SK-N-SH treated with all-trans-retinoic acid at 6 μM for 48 hours (cell line): Measurements from ENCODE around the gene DOHH.

Source experiments
- ATAC-seq: fragments of 200-7000 bp; cut with Tn5 transposase; 3 replicates; pipeline ENCODE4 v1.9.1; 2020; ENCODE audit warnings: mild to moderate bottlenecking, moderate library complexity
- BACH2 ChIP-seq: fragments of 250-450 bp; sonication (Bioruptor Pico); IDR thresholded peaks from 2 replicates; pipeline ENCODE4 v1.9.0; 2021; ENCODE audit warnings: mild to moderate bottlenecking, borderline replicate concordance
- CSDC2 ChIP-seq: fragments of 250-450 bp; sonication (Bioruptor Pico); IDR thresholded peaks from 2 replicates; pipeline ENCODE4 v1.5.0; 2020; ENCODE audit warnings: mild to moderate bottlenecking, moderate library complexity
- ESRRG ChIP-seq: fragments of 250-450 bp; sonication (Bioruptor Pico); IDR thresholded peaks from 2 replicates; pipeline ENCODE4 v1.6.1; 2021; ENCODE audit warnings: mild to moderate bottlenecking
- GLIS3 ChIP-seq: fragments of 250-450 bp; sonication (Bioruptor Pico); IDR thresholded peaks from 2 replicates; pipeline ENCODE4 v1.5.0; 2020; ENCODE audit warnings: mild to moderate bottlenecking, moderate library complexity
- ISL1 ChIP-seq: fragments of 250-450 bp; sonication (Bioruptor Pico); IDR thresholded peaks from 2 replicates; pipeline ENCODE4 v2.1.2; 2022; ENCODE audit warnings: mild to moderate bottlenecking, moderate library complexity
- OSR1 ChIP-seq: fragments of 250-450 bp; sonication (Bioruptor Pico); IDR thresholded peaks from 2 replicates; pipeline ENCODE4 v1.8.0; 2022; ENCODE audit warnings: moderate library complexity, mild to moderate bottlenecking, inconsistent platforms
- PPARA ChIP-seq: fragments of 250-450 bp; sonication (Bioruptor Pico); IDR thresholded peaks from 2 replicates; pipeline ENCODE4 v1.5.0; 2020; ENCODE audit warnings: mild to moderate bottlenecking, borderline replicate concordance
- RARB ChIP-seq: fragments of 250-450 bp; sonication (Bioruptor Pico); IDR thresholded peaks from 2 replicates; pipeline ENCODE4 v1.8.0; 2021; ENCODE audit warnings: mild to moderate bottlenecking, moderate library complexity
- SNAI2 ChIP-seq: fragments of 250-450 bp; sonication (Bioruptor Pico); IDR thresholded peaks from 2 replicates; pipeline ENCODE4 v1.5.0; 2020; ENCODE audit warnings: mild to moderate bottlenecking, moderate library complexity
- TCF4 ChIP-seq: fragments of 250-450 bp; sonication (Bioruptor Pico); IDR thresholded peaks from 2 replicates; pipeline ENCODE4 v1.8.0; 2021; ENCODE audit warnings: mild to moderate bottlenecking, moderate library complexity, borderline replicate concordance
- TOX ChIP-seq: fragments of 250-450 bp; sonication (Bioruptor Pico); IDR thresholded peaks from 2 replicates; pipeline ENCODE4 v1.8.0; 2021; ENCODE audit warnings: mild to moderate bottlenecking, moderate library complexity, borderline replicate concordance
- ZC3H10 ChIP-seq: fragments of 250-450 bp; sonication (Bioruptor Pico); IDR thresholded peaks from 2 replicates; pipeline ENCODE4 v1.5.1; 2021; ENCODE audit warnings: mild to moderate bottlenecking, moderate library complexity
- ZFP3 ChIP-seq: fragments of 250-450 bp; sonication (Bioruptor Pico); IDR thresholded peaks from 2 replicates; pipeline ENCODE4 v1.5.0; 2020; ENCODE audit warnings: mild to moderate bottlenecking, moderate library complexity
- ZFP30 ChIP-seq: fragments of 450-650 bp; formaldehyde crosslinking; IDR thresholded peaks from 2 replicates; pipeline ENCODE4 v1.5.0; 2022; ENCODE audit warnings: mild to moderate bottlenecking, moderate library complexity
- ZNF565 ChIP-seq: fragments of 450-650 bp; formaldehyde crosslinking; conservative IDR thresholded peaks from 2 replicates; pipeline ENCODE4 v1.5.0; 2020; ENCODE audit warnings: low read depth, mild to moderate bottlenecking, moderate library complexity
- ZNF70 ChIP-seq: fragments of 450-650 bp; formaldehyde crosslinking; IDR thresholded peaks from 2 replicates; pipeline ENCODE4 v1.5.0; 2020; ENCODE audit warnings: mild to moderate bottlenecking, moderate library complexity
- ZNF8 ChIP-seq: fragments of 450-650 bp; formaldehyde crosslinking; IDR thresholded peaks from 2 replicates; pipeline ENCODE4 v1.5.0; 2020; ENCODE audit warnings: mild to moderate bottlenecking, moderate library complexity
- TF ChIP-seq, protein P1 (sequence below): fragments of 250-450 bp; sonication (Bioruptor Pico); IDR thresholded peaks from 2 replicates; pipeline ENCODE4 v1.5.1; 2020; ENCODE audit warnings: low read depth, mild to moderate bottlenecking, moderate library complexity
- TF ChIP-seq, protein P2 (sequence below): fragments of 250-450 bp; sonication (Bioruptor Pico); IDR thresholded peaks from 2 replicates; pipeline ENCODE4 v1.5.0; 2020; ENCODE audit warnings: mild to moderate bottlenecking, moderate library complexity
- TF ChIP-seq, protein P3 (sequence below): fragments of 250-450 bp; sonication (Bioruptor Pico); IDR thresholded peaks from 2 replicates; pipeline ENCODE4 v1.8.0; 2021; ENCODE audit warnings: low read depth, mild to moderate bottlenecking, moderate library complexity, borderline replicate concordance
- TF ChIP-seq, protein P4 (sequence below): fragments of 250-450 bp; sonication (Bioruptor Pico); IDR thresholded peaks from 2 replicates; pipeline ENCODE4 v1.5.1; 2021; ENCODE audit warnings: mild to moderate bottlenecking, moderate library complexity
- TF ChIP-seq, protein P5 (sequence below): fragments of 250-450 bp; sonication (Bioruptor Pico); IDR thresholded peaks from 2 replicates; pipeline ENCODE4 v1.8.0; 2020; ENCODE audit warnings: mild to moderate bottlenecking, moderate library complexity, borderline replicate concordance

DOHH gene

DNA sequence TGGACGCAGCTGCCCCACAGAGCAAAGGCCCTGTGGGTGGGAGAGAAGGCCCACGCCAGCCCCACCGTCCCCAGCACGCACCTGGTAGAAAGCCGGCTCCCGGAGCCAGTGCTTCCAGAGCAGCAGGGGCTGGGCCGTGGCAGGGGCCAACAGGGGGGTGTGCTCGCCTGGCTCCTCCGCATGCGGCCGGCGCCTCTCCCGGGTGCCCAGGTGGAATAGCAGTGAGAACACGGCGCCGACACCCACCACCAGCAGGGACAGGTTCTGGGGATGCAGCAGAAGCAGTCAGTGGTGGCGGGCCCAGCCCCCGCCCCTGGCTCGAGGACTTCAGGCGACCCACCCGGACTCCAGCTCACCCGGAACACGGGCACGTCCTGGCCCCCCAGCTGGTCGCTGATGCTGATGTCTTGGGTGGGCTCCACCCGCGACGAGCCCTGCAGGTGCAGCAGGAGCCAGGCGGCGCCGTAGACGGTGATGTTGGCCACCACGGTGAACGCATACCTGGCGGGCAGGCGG, 47.4 kb upstream of the DOHH start:
- ATAC-seq, result no peak
- TF ChIP-seq TOX (CRISPR knock-in tag), result no peak
- no peak for TF ChIP-seq ISL1 (CRISPR knock-in tag)
- TF ChIP-seq, protein P1, sequence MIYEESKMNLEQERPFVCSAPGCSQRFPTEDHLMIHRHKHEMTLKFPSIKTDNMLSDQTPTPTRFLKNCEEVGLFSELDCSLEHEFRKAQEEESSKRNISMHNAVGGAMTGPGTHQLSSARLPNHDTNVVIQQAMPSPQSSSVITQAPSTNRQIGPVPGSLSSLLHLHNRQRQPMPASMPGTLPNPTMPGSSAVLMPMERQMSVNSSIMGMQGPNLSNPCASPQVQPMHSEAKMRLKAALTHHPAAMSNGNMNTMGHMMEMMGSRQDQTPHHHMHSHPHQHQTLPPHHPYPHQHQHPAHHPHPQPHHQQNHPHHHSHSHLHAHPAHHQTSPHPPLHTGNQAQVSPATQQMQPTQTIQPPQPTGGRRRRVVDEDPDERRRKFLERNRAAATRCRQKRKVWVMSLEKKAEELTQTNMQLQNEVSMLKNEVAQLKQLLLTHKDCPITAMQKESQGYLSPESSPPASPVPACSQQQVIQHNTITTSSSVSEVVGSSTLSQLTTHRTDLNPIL, result no peak
- no peak for TF ChIP-seq CSDC2
- TF ChIP-seq PPARA (CRISPR knock-in tag), result no peak
- TF ChIP-seq ZNF70, result no peak
- TF ChIP-seq ESRRG (CRISPR knock-in tag), result no peak
- TF ChIP-seq GLIS3, result no peak
- no peak for TF ChIP-seq TCF4
- TF ChIP-seq, protein P2, sequence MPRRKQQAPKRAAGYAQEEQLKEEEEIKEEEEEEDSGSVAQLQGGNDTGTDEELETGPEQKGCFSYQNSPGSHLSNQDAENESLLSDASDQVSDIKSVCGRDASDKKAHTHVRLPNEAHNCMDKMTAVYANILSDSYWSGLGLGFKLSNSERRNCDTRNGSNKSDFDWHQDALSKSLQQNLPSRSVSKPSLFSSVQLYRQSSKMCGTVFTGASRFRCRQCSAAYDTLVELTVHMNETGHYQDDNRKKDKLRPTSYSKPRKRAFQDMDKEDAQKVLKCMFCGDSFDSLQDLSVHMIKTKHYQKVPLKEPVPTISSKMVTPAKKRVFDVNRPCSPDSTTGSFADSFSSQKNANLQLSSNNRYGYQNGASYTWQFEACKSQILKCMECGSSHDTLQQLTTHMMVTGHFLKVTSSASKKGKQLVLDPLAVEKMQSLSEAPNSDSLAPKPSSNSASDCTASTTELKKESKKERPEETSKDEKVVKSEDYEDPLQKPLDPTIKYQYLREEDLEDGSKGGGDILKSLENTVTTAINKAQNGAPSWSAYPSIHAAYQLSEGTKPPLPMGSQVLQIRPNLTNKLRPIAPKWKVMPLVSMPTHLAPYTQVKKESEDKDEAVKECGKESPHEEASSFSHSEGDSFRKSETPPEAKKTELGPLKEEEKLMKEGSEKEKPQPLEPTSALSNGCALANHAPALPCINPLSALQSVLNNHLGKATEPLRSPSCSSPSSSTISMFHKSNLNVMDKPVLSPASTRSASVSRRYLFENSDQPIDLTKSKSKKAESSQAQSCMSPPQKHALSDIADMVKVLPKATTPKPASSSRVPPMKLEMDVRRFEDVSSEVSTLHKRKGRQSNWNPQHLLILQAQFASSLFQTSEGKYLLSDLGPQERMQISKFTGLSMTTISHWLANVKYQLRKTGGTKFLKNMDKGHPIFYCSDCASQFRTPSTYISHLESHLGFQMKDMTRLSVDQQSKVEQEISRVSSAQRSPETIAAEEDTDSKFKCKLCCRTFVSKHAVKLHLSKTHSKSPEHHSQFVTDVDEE (CRISPR knock-in tag), result no peak
- TF ChIP-seq ZNF565 (CRISPR knock-in tag), result no peak
- no peak for TF ChIP-seq BACH2 (CRISPR knock-in tag)
- no peak for TF ChIP-seq ZC3H10
- TF ChIP-seq ZFP30, result no peak
- TF ChIP-seq, protein P3, sequence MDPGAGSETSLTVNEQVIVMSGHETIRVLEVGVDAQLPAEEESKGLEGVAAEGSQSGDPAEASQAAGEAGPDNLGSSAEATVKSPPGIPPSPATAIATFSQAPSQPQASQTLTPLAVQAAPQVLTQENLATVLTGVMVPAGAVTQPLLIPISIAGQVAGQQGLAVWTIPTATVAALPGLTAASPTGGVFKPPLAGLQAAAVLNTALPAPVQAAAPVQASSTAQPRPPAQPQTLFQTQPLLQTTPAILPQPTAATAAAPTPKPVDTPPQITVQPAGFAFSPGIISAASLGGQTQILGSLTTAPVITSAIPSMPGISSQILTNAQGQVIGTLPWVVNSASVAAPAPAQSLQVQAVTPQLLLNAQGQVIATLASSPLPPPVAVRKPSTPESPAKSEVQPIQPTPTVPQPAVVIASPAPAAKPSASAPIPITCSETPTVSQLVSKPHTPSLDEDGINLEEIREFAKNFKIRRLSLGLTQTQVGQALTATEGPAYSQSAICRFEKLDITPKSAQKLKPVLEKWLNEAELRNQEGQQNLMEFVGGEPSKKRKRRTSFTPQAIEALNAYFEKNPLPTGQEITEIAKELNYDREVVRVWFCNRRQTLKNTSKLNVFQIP (CRISPR knock-in tag), result no peak
- TF ChIP-seq OSR1 (CRISPR knock-in tag), result no peak
- TF ChIP-seq, protein P4, sequence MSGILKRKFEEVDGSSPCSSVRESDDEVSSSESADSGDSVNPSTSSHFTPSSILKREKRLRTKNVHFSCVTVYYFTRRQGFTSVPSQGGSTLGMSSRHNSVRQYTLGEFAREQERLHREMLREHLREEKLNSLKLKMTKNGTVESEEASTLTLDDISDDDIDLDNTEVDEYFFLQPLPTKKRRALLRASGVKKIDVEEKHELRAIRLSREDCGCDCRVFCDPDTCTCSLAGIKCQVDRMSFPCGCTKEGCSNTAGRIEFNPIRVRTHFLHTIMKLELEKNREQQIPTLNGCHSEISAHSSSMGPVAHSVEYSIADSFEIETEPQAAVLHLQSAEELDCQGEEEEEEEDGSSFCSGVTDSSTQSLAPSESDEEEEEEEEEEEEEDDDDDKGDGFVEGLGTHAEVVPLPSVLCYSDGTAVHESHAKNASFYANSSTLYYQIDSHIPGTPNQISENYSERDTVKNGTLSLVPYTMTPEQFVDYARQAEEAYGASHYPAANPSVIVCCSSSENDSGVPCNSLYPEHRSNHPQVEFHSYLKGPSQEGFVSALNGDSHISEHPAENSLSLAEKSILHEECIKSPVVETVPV (CRISPR knock-in tag), result no peak
- TF ChIP-seq ZFP3 (CRISPR knock-in tag), result no peak

DNA sequence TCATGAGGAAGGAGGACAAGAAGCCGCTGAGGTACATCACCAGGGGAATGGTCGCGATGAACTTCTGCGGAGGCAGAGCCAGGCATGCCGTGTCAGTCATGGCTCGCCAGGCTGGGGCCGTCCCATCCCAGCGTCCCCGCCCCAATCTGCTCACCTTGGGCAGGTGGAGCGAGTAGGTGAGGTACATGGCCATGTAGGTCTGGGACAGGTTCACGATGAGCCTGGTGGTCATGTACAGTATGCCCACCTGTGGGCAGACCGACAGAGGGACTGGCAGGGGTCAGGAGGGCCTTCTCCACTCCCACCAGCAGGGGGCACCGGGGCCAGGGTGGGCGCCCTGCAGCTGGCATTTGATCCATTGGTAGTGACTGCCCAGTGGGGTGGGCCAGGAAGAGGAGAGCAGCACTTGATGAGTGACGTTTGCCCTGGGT, 46.8 kb upstream of the DOHH start:
- no peak for ATAC-seq
- no peak for TF ChIP-seq BACH2 (CRISPR knock-in tag)
- TF ChIP-seq ESRRG (CRISPR knock-in tag), result no peak
- no peak for TF ChIP-seq ZNF565 (CRISPR knock-in tag)
- no peak for TF ChIP-seq ZC3H10
- no peak for TF ChIP-seq ZNF8
- TF ChIP-seq TOX (CRISPR knock-in tag), result no peak
- no peak for TF ChIP-seq GLIS3
- no peak for TF ChIP-seq CSDC2
- TF ChIP-seq TCF4, result no peak
- TF ChIP-seq RARB, result no peak
- TF ChIP-seq ISL1 (CRISPR knock-in tag), result no peak
- TF ChIP-seq PPARA (CRISPR knock-in tag), result no peak
- TF ChIP-seq, protein P5, sequence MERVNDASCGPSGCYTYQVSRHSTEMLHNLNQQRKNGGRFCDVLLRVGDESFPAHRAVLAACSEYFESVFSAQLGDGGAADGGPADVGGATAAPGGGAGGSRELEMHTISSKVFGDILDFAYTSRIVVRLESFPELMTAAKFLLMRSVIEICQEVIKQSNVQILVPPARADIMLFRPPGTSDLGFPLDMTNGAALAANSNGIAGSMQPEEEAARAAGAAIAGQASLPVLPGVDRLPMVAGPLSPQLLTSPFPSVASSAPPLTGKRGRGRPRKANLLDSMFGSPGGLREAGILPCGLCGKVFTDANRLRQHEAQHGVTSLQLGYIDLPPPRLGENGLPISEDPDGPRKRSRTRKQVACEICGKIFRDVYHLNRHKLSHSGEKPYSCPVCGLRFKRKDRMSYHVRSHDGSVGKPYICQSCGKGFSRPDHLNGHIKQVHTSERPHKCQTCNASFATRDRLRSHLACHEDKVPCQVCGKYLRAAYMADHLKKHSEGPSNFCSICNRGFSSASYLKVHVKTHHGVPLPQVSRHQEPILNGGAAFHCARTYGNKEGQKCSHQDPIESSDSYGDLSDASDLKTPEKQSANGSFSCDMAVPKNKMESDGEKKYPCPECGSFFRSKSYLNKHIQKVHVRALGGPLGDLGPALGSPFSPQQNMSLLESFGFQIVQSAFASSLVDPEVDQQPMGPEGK (CRISPR knock-in tag), result no peak
- no peak for TF ChIP-seq ZFP3 (CRISPR knock-in tag)
- TF ChIP-seq OSR1 (CRISPR knock-in tag), result no peak
- TF ChIP-seq, protein P1, result no peak
- no peak for TF ChIP-seq SNAI2 (CRISPR knock-in tag)
- TF ChIP-seq, protein P4 (CRISPR knock-in tag), result no peak
- TF ChIP-seq, protein P3 (CRISPR knock-in tag), result no peak
